Sigmoid colon (tissue), 4 donors: Measurements from ENCODE around the gene DPYSL4.

Experiments used
- CTCF ChIP-seq, 4 experiments: fragments of 450-650 bp in 3 of 4; fragments of 200-600 bp in 1 of 4; IDR thresholded peaks; one replicate each; pipeline ENCODE4 v1.5.1; 2016 to 2019; ENCODE audit warnings: antibody characterized with exemption in 4 of 4, mild to moderate bottlenecking in 3 of 4, moderate library complexity in 2 of 4
- POLR2A ChIP-seq, 2 donors: fragments of 450-650 bp; IDR thresholded peaks; one replicate each; pipeline ENCODE4 v1.6.1; 2016; ENCODE audit warnings: antibody characterized with exemption in 2 of 2, mild to moderate bottlenecking in 2 of 2, moderate library complexity in 2 of 2
- POLR2AphosphoS5 ChIP-seq, 4 donors: sonication (generic); formaldehyde crosslinking; IDR thresholded peaks; one replicate each; pipeline ENCODE4 v1.6.1; 2017; ENCODE audit warnings: antibody characterized with exemption in 4 of 4

DNA sequence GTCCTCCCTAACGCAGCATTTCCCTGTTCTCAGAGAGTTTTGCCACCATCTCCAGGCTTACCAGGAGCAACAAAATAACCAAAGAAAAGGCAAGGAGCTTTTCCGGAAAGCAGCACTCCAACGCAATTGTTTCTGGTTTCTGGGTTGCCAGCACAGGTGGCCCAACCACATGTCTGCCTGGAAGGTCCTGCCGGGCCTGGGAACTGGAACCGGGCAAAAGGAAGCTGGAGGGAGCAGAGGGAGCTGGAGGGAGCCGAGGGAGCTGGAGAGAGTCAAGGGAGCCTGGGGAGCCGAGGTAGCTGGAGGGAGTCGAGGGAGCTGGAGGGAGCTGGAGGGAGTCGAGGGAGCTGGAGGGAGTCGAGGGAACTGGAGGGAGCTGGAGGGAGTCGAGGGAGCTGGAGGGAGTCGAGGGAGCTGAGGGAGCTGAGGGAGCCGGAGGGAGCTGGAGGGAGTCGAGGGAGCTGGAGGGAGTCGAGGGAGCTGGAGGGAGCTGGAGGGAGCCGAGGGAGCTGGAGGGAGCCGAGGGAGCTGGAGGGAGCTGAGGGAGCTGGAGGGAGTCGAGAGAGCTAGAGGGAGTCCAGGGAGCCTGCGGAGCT is 66.4 kb downstream of the DPYSL4 start:
- TF ChIP-seq CTCF (IDR thresholded peaks at IDR 0.05) (no peak), POLR2A (IDR thresholded peaks at IDR 0.05) (no peak), POLR2AphosphoS5 (IDR thresholded peaks at IDR 0.05) (no peak)
